Adrenal gland (tissue), 12 donors: ENCODE measurements around the gene PSMA5. TPM values are rescaled to one million over a fixed set of nuclear protein-coding genes. Genes with fewer than 3 reads are reported as not detected.

ENCODE experiments used
- DNase-seq, 7 donors: peaks; one replicate each; pipeline ENCODE4 v3.0.0-alpha.2; 2019 to 2020
- H3K27ac ChIP-seq, 5 donors: fragments of 200-600 bp; sonication (generic) in 4 of 5; 1 replicate in 3 of 5; 2 replicates in 2 of 5; pipeline versions ENCODE4 v1.5.1 to v1.8.0; 2016 to 2020; ENCODE audit warnings: mild to moderate bottlenecking in 1 of 5
- H3K27me3 ChIP-seq: fragments of 200-600 bp; 2 replicates; pipeline ENCODE4 v1.8.0; 2021
- H3K36me3 ChIP-seq, 2 donors: fragments of 200-600 bp; replicated peaks in 1 of 2; 1 replicate in 1 of 2; 2 replicates in 1 of 2; pipeline versions ENCODE4 v1.5.1 to v1.8.0; 2018 to 2022
- H3K4me1 ChIP-seq, 2 donors: fragments of 200-600 bp; replicated peaks in 1 of 2; 1 replicate in 1 of 2; 2 replicates in 1 of 2; pipeline versions ENCODE4 v1.5.1 to v1.8.0; 2018 to 2021
- H3K4me3 ChIP-seq, 4 donors: fragments of 200-600 bp; sonication (generic) in 3 of 4; one replicate each; pipeline ENCODE4 v1.5.1; 2016 to 2018
- H3K9me3 ChIP-seq, 3 donors: fragments of 200-600 bp; sonication (generic) in 1 of 3; replicated peaks in 1 of 3; 1 replicate in 2 of 3; 2 replicates in 1 of 3; pipeline versions ENCODE4 v1.5.1 to v1.8.0; 2016 to 2021
- CTCF ChIP-seq, 6 experiments: fragments of 450-650 bp in 4 of 6; fragments of 200-600 bp in 2 of 6; sonication (generic) in 1 of 6; IDR thresholded peaks; 1 replicate in 5 of 6; 2 replicates in 1 of 6; pipeline versions ENCODE4 v1.5.1 to v1.8.0; 2016 to 2021; ENCODE audit warnings: antibody characterized with exemption in 6 of 6, mild to moderate bottlenecking in 2 of 6, moderate library complexity in 1 of 6
- POLR2A ChIP-seq, 2 donors: fragments of 450-650 bp; IDR thresholded peaks; one replicate each; pipeline ENCODE4 v1.6.1; 2017; ENCODE audit warnings: antibody characterized with exemption in 2 of 2, mild to moderate bottlenecking in 2 of 2, moderate library complexity in 1 of 2
- WGBS, 4 donors: extraction: QIAGEN DNeasy Blood & Tissue Kit in 2 of 4; methylation state at CpG; one replicate each; pipeline versions ENCODE4 v1.1.5 to v1.1.7; 2013 to 2017; 5-methylcytosine and 5-hydroxymethylcytosine counted together
- intact Hi-C, 2 donors: fragments of 100-400 bp; cut with DNase I; formaldehyde crosslinking; loops; one replicate each; pipeline versions ENCODE4 v1.14.1 to v1.15.0; 2022 to 2023
- polyA plus RNA-seq, 3 donors: library from polyadenylated mRNA; stranded (reverse); fragments of 200-250 nt in 2 of 3; fragments of 350-450 nt in 1 of 3; fragmentation: Illumina TruSeq in 1 of 3; extraction: RNeasy Lipid Tissue Mini Kit (QIAGEN cat#74804) in 1 of 3; gene quantifications; one replicate each; pipeline ENCODE4 v1.2.3, GENCODE V29; 2013 to 2014
- total RNA-seq, 9 donors: library from RNA; depleted of rRNA in 4 of 9; stranded (reverse); fragments of >200 nt in 4 of 9; fragments of 120-200 nt in 1 of 9; fragmentation: NEBNext Ultra II Directional in 1 of 9; extraction: Animal tissue kit (Norgen Biotek cat#: 25700) in 1 of 9; gene quantifications; one replicate each; pipeline versions ENCODE4 v1.1.0 to v1.2.4, GENCODE V29; 2013 to 2023
- donor health status: healthy with polysubstance abuse.
- donor health status: Bipolar disorder and iron deficiency.
- donor health status: DM: yes; HTN: yes; CAD: no.
- donor health status: DM: no; HTN: no; CAD: no.
- donor health status: DM: no; HTN: no; CAD: no.
- donor health status: DM: yes; HTN: yes; CAD: no.

PSMA5 gene
- total and polyA plus RNA-seq, 12 donors = 22.8 to 187 (median 63.4) TPM

- Histone ChIP-seq H3K4me1 (peaks cover 0 to under 1% of the 10 kb centered on the region in 2 donors), H3K36me3 (no peaks in the 10 kb centered on the region), H3K9me3 (no peaks in the 10 kb centered on the region), H3K4me3 (no peak overlapping the region), H3K27me3 (no peaks in the 10 kb centered on the region), H3K27ac (no peak overlapping the region)
- 93 to 100% (median 99%) methylated on average over 1 of the region's 1 CpG for WGBS, 4 donors
- no peak for DNase-seq
- TF ChIP-seq CTCF (IDR thresholded peaks at IDR 0.05) = no peak
- no peak for TF ChIP-seq POLR2A (IDR thresholded peaks at IDR 0.05)
- intact Hi-C loops = no loop called here
These were observed 7.1 kb upstream of the PSMA5 start for GRCh38 chr1:109433322-109433721.

- no peak overlapping the region for H3K4me3 ChIP-seq
- H3K9me3 ChIP-seq = no peaks in the 10 kb centered on the region
- intact Hi-C loops = no loop called here
- H3K27me3 ChIP-seq = no peaks in the 10 kb centered on the region
- no peak for DNase-seq
- TF ChIP-seq POLR2A (IDR thresholded peaks at IDR 0.05) = no peak
- TF ChIP-seq CTCF (IDR thresholded peaks at IDR 0.05) = no peak
- no peak overlapping the region for H3K27ac ChIP-seq
- H3K36me3 ChIP-seq = no peaks in the 10 kb centered on the region
- H3K4me1 ChIP-seq = peaks cover 4 to 6% of the 10 kb centered on the region in 2 donors
These were observed 6.1 kb upstream of the PSMA5 start for GRCh38 chr1:109432336-109432735.

GRCh38 chr1:109427171-109427467 is 871 bp upstream of the PSMA5 start:
- H3K27me3 ChIP-seq = no peaks in the 10 kb centered on the region
- no peaks in the 10 kb centered on the region for H3K36me3 ChIP-seq
- peak overlapping the region in 2 of 4 donors; percentile 82 to 92 for H3K4me3 ChIP-seq
- no peaks in the 10 kb centered on the region for H3K9me3 ChIP-seq
- no peak for TF ChIP-seq CTCF (IDR thresholded peaks at IDR 0.05)
- no peak for TF ChIP-seq POLR2A (IDR thresholded peaks at IDR 0.05)
- 6 to 9% (median 7%) methylated on average over 7 of the region's 7 CpGs for WGBS, 4 donors
- peaks cover 13 to 37% of the 10 kb centered on the region in 2 donors for H3K4me1 ChIP-seq
- DNase-seq = no peak
- intact Hi-C loops = loop anchor here (5.0 to 10.0 kb wide), 3 partner anchors 55 to 108 kb away; partner anchors contain the start of genes ATXN7L2 (in 2 of the 2) and GPR61 (in 1 of the 2)
- peak overlapping the region; percentile 58 to 96 (median 77) for H3K27ac ChIP-seq

- Histone ChIP-seq H3K27me3 (no peaks in the 10 kb centered on the region), H3K36me3 (peaks cover 0 to 14% of the 10 kb centered on the region in 2 donors), H3K27ac (peak overlapping the region; percentile 40 to 96 (median 76)), H3K4me3 (peak overlapping the region; percentile 81 to 92 (median 87)), H3K4me1 (peaks cover 13 to 37% of the 10 kb centered on the region in 2 donors), H3K9me3 (no peaks in the 10 kb centered on the region)
- TF ChIP-seq POLR2A (IDR thresholded peaks at IDR 0.05) = no peak
- TF ChIP-seq CTCF (IDR thresholded peaks at IDR 0.05) = no peak
- peak in 6 of 7 donors; percentile 66 to 77 (median 71) for DNase-seq
- WGBS, 4 donors = 0 to 2% (median 1%) methylated on average over 22 to 32 of the region's 32 CpGs
- intact Hi-C loops = loop anchor here (5.0 to 10.0 kb wide), 3 partner anchors 57 to 109 kb away; partner anchors contain the start of genes ATXN7L2 (in 2 of the 2) and GPR61 (in 1 of the 2)
These were observed 612 bp downstream of the PSMA5 start for GRCh38 chr1:109425391-109426280.
